Endodermal cell (in vitro differentiated cells): Measurements from ENCODE around the gene SLC44A4. TPM values are rescaled to one million over a fixed set of nuclear protein-coding genes. Genes with fewer than 3 reads are reported as not detected.
"Not testable (repeated sequence)": the region's sequence is repeated elsewhere in the genome, so short reads cannot be mapped to it uniquely, and the experiment has no call there.

Experiments
- DNase-seq: peaks from one replicate; pipeline ENCODE4 v3.0.0-alpha.2; 2017
- H3K27ac ChIP-seq: 2 replicates; pipeline ENCODE4 v1.5.1; 2013; ENCODE audit warnings: mild to moderate bottlenecking, low read depth, low read length, moderate library complexity
- H3K27me3 ChIP-seq: 2 replicates; pipeline ENCODE4 v1.6.1; 2013; ENCODE audit warnings: mild to moderate bottlenecking, low read length, moderate library complexity; ENCODE audit not compliant: insufficient read depth, control insufficient read depth, poor library complexity, severe bottlenecking
- H3K36me3 ChIP-seq: 2 replicates; pipeline ENCODE4 v1.7.0; 2013; ENCODE audit warnings: mild to moderate bottlenecking, low read length, moderate library complexity; ENCODE audit not compliant: control insufficient read depth, insufficient read depth
- H3K4me1 ChIP-seq: one replicate; pipeline ENCODE4 v1.7.0; 2013; ENCODE audit warnings: low read length; ENCODE audit not compliant: control insufficient read depth, insufficient read depth
- H3K4me3 ChIP-seq: 2 replicates; pipeline ENCODE4 v1.5.1; 2013; ENCODE audit warnings: mild to moderate bottlenecking, low read length, moderate library complexity
- H3K9ac ChIP-seq: 2 replicates; pipeline ENCODE4 v1.6.1; 2013; ENCODE audit warnings: mild to moderate bottlenecking, low read length, moderate library complexity; ENCODE audit not compliant: poor library complexity, severe bottlenecking; ENCODE audit errors: extremely low read depth
- H3K9me3 ChIP-seq: 2 replicates; pipeline ENCODE4 v1.6.1; 2013; ENCODE audit warnings: mild to moderate bottlenecking, low read length, moderate library complexity; ENCODE audit not compliant: control insufficient read depth
- H3K27ac Mint-ChIP-seq: 2 replicates; pipeline ENCODE4 v1.8.0; 2020; ENCODE audit warnings: mixed read lengths
- H3K27me3 Mint-ChIP-seq: 2 replicates; pipeline ENCODE4 v1.8.0; 2021; ENCODE audit warnings: mild to moderate bottlenecking, mixed read lengths; ENCODE audit not compliant: insufficient read depth
- H3K36me3 Mint-ChIP-seq: 2 replicates; pipeline ENCODE4 v1.8.0; 2020; ENCODE audit warnings: low read depth, mixed read lengths
- H3K4me1 Mint-ChIP-seq: 2 replicates; pipeline ENCODE4 v1.8.0; 2020; ENCODE audit warnings: mixed read lengths
- H3K4me3 Mint-ChIP-seq: 2 replicates; pipeline ENCODE4 v1.8.0; 2020; ENCODE audit warnings: mild to moderate bottlenecking, moderate library complexity, mixed read lengths
- H3K9me3 Mint-ChIP-seq: 2 replicates; pipeline ENCODE4 v1.8.0; 2020; ENCODE audit warnings: mild to moderate bottlenecking, mixed read lengths
- WGBS, 2 experiments: methylation state at CpG; one replicate each; pipeline versions ENCODE4 v1.1.5 to v1.1.7; 2013; ENCODE audit warnings: missing lambda C conversion rate in 2 of 2, mixed read lengths in 1 of 2; ENCODE audit not compliant: insufficient coverage in 1 of 2, insufficient read length in 1 of 2; 5-methylcytosine and 5-hydroxymethylcytosine counted together
- total RNA-seq, 2 donors: library from RNA; stranded (reverse); fragmentation: NEBNext Ultra II Directional in 1 of 2; extraction: Animal tissue kit (Norgen Biotek cat#: 25700) in 1 of 2; gene quantifications; 2 replicates in 1 of 2; 3 replicates in 1 of 2; pipeline ENCODE4 v1.2.1, GENCODE V29; 2021
- TF ChIP-seq, protein P1 (sequence below): fragments of 200-600 bp; sonication (generic); conservative IDR thresholded peaks from 2 replicates; pipeline ENCODE4 v1.5.0; 2021; ENCODE audit warnings: antibody characterized with exemption, mild to moderate bottlenecking

Gene SLC44A4
- total RNA-seq, 2 donors from 2014 or later: 1.3 to 3.6 TPM

DNA sequence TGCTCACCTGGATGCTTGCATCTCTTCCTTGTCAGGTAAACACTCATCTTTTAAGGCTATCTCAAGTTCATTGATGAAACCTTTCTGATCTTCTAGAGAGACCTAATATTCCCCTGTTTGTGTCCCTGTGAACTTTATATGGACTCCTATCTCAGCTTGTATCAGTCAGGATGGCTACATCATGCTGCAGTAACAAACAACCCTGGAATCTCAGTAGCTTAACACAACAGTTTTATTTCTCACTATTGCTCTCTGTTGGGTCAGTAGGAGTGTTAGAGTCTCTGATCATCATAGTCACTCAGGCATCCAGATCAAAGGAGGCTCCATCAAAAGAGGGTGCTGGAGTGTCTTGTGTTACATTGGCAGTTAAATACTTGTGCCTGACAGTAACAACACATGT is 36.6 kb upstream of the SLC44A4 start:
- H3K27ac ChIP-seq: no peak overlapping the region
- no peaks in the 10 kb centered on the region for H3K27me3 ChIP-seq
- TF ChIP-seq, protein P1, sequence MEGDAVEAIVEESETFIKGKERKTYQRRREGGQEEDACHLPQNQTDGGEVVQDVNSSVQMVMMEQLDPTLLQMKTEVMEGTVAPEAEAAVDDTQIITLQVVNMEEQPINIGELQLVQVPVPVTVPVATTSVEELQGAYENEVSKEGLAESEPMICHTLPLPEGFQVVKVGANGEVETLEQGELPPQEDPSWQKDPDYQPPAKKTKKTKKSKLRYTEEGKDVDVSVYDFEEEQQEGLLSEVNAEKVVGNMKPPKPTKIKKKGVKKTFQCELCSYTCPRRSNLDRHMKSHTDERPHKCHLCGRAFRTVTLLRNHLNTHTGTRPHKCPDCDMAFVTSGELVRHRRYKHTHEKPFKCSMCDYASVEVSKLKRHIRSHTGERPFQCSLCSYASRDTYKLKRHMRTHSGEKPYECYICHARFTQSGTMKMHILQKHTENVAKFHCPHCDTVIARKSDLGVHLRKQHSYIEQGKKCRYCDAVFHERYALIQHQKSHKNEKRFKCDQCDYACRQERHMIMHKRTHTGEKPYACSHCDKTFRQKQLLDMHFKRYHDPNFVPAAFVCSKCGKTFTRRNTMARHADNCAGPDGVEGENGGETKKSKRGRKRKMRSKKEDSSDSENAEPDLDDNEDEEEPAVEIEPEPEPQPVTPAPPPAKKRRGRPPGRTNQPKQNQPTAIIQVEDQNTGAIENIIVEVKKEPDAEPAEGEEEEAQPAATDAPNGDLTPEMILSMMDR: peak; percentile 19
- Mint-ChIP-seq H3K27ac (no peak overlapping the region), H3K9me3 (no peaks in the 10 kb centered on the region), H3K4me1 (no peaks in the 10 kb centered on the region), H3K27me3 (peaks cover 7% of the 10 kb centered on the region), H3K36me3 (no peaks in the 10 kb centered on the region), H3K4me3 (no peak overlapping the region)
- no peaks in the 10 kb centered on the region for H3K4me1 ChIP-seq
- no peak overlapping the region for H3K9ac ChIP-seq
- no peak overlapping the region for H3K4me3 ChIP-seq
- no peaks in the 10 kb centered on the region for H3K36me3 ChIP-seq
- no peaks in the 10 kb centered on the region for H3K9me3 ChIP-seq
- no peak for DNase-seq

GRCh38 chr6:31911826-31912585 is 33.2 kb upstream of the SLC44A4 start:
- Histone ChIP-seq H3K27ac (no peak overlapping the region), H3K9ac (no peak overlapping the region), H3K27me3 (no peaks in the 10 kb centered on the region), H3K4me3 (no peak overlapping the region), H3K4me1 (no peaks in the 10 kb centered on the region), H3K9me3 (no peaks in the 10 kb centered on the region), H3K36me3 (no peaks in the 10 kb centered on the region)
- H3K27ac Mint-ChIP-seq: no peak overlapping the region
- TF ChIP-seq, protein P1: no peak
- DNase-seq: no peak
- 76 to 78% methylated on average over 10 to 11 of the region's 11 CpGs for WGBS, 2 experiments
- no peaks in the 10 kb centered on the region for H3K36me3 Mint-ChIP-seq
- peaks cover 10% of the 10 kb centered on the region for H3K27me3 Mint-ChIP-seq
- no peaks in the 10 kb centered on the region for H3K4me1 Mint-ChIP-seq
- H3K9me3 Mint-ChIP-seq: no peaks in the 10 kb centered on the region
- H3K4me3 Mint-ChIP-seq: no peak overlapping the region

GRCh38 chr6:31909298-31909697 is 30.5 kb upstream of the SLC44A4 start:
- H3K4me3 Mint-ChIP-seq, H3K9ac ChIP-seq, DNase-seq, H3K4me3 ChIP-seq, H3K9me3 Mint-ChIP-seq, H3K36me3 ChIP-seq, H3K27me3 Mint-ChIP-seq, H3K27ac ChIP-seq, H3K4me1 ChIP-seq, H3K27ac Mint-ChIP-seq, H3K36me3 Mint-ChIP-seq, H3K9me3 ChIP-seq, H3K4me1 Mint-ChIP-seq, H3K27me3 ChIP-seq: not testable (repeated sequence)
- 86 to 89% methylated on average over 6 to 7 of the region's 7 CpGs for WGBS, 2 experiments

DNA sequence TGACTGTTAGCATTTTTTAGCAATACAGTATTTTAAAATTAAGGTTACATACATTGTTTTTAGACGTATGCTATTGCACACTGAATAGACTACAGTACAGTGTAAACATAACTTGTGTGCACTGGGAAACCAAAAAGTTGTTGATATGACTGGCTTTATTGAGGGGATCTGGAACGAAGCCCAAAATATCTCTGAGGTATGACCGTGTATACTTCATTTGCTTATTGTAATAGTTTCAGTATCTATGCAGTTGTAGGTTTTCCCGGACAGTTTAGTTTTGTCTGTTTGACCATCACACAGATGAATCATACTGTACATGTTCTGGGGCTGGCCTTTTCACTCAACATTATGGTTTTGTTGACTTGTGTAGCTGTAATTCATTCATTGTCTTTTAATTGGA is 30.0 kb upstream of the SLC44A4 start:
- Histone ChIP-seq H3K4me3 (no peak overlapping the region), H3K27me3 (no peaks in the 10 kb centered on the region), H3K9ac (no peak overlapping the region), H3K27ac (no peak overlapping the region), H3K36me3 (no peaks in the 10 kb centered on the region), H3K9me3 (no peaks in the 10 kb centered on the region), H3K4me1 (peaks cover 2% of the 10 kb centered on the region)
- H3K27ac Mint-ChIP-seq: no peak overlapping the region
- no peak overlapping the region for H3K4me3 Mint-ChIP-seq
- DNase-seq: no peak
- no peaks in the 10 kb centered on the region for H3K36me3 Mint-ChIP-seq
- WGBS, 2 experiments: 92 to 94% methylated on average over 4 of the region's 4 CpGs
- TF ChIP-seq, protein P1: no peak
- peaks cover 9% of the 10 kb centered on the region for H3K4me1 Mint-ChIP-seq
- no peaks in the 10 kb centered on the region for H3K9me3 Mint-ChIP-seq
- peaks cover 3% of the 10 kb centered on the region for H3K27me3 Mint-ChIP-seq

- H3K36me3 ChIP-seq, H3K4me3 ChIP-seq, H3K27me3 Mint-ChIP-seq, H3K4me1 ChIP-seq, H3K27ac ChIP-seq, H3K36me3 Mint-ChIP-seq, H3K27me3 ChIP-seq, H3K9me3 ChIP-seq, H3K9ac ChIP-seq, DNase-seq, H3K27ac Mint-ChIP-seq, H3K9me3 Mint-ChIP-seq, H3K4me3 Mint-ChIP-seq: not testable (repeated sequence)
- H3K4me1 Mint-ChIP-seq: peaks cover 12% of the 10 kb centered on the region
- WGBS, 2 experiments: 98% methylated on average over 5 of the region's 5 CpGs; no CpG with 5 or more reads in 1 of the 2 experiments
These were observed 29.5 kb upstream of the SLC44A4 start for GRCh38 chr6:31908255-31908654.
